Hippocampal formation (tissue), 2 donors: ENCODE results near the gene ST6GALNAC3.

Experiments
- DNase-seq, 2 donors: peaks; one replicate each; lab custom pipeline; 2025; lab: John Stamatoyannopoulos, UW

Gene ST6GALNAC3

DNA sequence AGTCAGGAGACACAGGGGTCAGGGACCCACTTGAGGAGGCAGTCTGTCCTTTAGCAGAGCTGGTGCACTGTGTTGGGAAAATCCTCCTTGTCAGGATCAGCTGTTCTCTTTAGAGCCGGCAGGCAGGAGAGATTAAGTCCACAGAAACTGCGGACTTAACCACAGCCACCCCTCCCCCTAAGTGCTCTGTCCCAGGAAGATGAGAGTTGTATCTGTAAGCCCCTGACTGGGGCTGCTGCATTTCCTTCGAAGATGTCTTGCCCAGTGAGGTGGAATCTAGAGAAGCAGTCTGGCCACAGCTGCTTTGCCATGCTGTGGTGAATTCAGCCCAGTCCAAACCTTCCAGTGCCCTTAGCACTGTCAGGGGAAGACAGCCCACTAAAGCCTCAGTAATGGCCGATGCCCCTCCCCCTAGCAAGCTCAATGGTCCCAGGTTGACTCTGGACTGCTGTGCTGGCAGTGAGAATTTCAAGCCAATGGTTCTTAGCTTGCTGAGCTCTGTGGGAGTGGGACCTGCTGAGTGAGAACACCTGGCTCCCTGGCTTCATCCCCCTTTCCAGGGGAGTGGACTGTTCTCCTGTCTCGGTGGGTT lies 172.8 kb downstream of the ST6GALNAC3 start:
- DNase-seq: no peak

DNA sequence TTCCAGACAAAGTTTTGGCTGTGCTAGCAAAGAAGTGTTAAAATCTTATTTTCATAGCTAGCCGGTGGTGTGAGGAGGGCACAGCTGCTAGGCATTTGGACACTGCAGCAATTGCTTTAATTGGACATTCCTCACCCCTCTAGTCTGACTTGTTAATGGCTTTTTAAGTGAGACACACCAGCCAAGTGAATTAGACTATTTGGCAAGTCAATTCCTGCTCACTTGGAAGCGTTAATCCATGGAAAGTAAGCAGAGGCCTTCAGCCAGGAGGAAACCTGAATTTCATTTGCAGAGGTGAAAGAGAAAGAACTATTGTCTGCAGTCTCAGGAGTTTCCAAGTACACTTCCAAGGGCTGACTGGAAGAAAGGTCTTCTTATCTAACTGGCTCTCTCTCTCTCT lies 175.7 kb downstream of the ST6GALNAC3 start:
- peak; percentile 12 to 28 for DNase-seq

DNA sequence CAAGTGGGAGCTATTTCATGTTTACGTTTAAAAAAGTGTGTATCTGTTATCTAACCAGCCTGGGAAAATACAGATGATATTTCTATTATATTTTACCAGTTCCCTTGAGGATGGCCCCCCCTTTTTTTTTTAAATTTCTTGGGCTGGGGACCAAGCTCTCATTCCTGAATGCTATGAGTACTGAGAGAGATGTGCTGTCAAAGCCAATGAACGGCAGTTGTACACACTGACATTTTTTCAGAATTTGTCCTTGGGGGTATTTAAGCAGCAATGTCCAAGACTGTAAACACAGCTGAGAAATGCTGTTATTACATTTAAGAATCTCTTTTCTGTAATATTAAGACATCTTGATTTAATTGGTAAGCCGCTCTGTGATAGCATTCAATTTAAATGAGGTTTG lies 177.9 kb downstream of the ST6GALNAC3 start:
- DNase-seq: no peak

DNA sequence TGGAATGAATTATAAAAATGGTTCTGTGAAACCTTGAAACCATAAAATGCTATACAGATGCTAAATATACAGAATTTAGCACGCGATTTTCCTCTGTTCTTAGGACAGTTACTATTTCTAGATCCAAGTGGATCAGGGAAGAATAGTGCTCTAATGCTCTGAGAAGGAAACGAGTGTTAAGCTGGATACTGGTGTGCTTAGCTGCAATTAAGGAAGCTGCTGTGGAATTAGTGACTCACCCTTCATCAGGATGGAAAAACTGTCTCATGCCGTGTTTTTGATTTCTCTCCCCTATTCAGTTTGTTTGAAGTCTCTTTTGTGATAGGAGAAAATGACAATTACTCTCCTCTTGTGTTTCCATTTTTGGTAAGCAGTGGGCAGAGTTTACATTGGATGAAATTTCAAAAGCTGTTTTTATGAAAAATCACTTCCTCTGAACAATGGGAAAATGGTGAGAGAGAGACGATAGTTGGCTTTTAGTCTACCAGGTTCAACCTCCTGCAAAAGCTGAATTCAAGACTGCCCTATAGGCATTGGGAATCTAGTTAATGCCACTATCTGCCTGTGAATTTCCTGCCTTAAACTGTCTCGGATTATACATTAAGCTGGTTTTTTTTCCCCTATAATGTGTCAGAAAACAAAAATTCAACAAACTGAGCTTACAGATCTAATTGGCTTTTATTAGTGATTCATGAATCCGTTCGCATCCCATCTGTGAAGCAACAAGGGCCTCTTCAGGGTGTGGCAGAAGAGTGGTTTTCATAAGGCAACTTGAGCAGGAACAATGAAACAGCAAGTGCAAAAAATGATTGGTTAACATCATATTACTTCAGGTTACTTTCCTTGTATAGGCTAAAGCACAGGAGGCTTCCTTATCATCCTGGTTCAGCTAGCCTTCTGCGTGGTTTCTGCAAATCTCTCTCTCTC lies 179.8 kb downstream of the ST6GALNAC3 start:
- DNase-seq: no peak

DNA sequence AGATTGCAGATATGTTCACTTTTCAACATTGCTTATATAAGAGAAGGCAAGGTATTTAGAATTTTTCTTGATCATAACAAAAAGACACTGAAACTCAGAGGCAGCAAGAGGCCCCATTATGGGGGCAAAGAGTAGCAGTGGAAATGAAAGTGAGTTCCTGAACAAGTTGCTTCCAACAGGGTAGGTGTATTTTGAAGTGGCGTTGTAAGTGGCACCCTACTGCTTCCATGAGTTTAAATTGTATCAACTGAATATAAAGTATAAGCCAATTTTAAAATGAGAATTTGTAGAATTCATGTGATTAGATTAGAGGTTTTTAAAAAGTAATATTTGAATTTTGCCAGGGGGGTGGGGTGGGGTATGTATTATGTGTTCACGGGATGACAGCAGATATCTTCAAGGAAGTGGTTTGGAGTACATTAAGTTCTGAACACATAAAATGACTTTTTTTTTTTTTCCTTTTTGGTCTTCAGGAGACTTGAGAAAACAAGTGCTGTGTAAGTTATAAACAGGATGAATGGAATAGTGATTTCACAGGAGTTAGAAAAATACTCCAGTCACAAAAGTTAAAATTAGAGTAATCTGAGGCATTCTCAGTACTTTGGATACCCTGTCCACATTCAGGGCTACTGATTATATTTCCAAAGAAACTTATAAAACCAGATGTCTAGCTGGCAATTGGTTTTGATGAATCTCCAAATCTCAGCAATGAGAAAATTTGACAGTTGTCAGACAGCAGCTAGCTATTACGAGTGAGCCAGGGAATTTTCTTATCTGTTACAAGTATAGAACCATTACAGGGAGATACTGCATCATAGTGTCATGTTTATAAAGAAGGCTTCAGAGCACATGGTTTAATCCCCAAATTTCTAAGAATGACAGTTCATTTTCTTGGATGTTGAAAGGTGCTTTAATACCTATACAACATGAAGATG lies 182.0 kb downstream of the ST6GALNAC3 start:
- no peak for DNase-seq

DNA sequence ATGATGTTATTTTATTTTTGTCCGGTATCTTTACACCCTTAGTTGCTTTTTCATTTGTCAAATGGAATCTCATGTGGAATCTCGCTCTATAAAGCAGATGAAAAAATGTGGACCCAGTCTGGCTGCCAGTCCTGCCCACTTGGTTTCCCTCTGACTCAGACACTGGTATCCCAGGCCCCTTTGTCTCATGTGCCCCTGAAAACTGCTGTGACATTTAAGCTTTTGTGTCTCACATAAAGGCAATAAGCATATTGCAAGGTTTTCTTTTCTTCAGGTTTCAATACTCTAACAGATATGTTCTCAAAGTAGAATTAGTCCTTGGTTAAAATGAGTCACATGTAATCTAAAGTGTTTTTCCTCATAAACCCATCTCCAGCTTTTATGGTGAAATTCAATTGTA lies 183.3 kb downstream of the ST6GALNAC3 start:
- DNase-seq: no peak

DNA sequence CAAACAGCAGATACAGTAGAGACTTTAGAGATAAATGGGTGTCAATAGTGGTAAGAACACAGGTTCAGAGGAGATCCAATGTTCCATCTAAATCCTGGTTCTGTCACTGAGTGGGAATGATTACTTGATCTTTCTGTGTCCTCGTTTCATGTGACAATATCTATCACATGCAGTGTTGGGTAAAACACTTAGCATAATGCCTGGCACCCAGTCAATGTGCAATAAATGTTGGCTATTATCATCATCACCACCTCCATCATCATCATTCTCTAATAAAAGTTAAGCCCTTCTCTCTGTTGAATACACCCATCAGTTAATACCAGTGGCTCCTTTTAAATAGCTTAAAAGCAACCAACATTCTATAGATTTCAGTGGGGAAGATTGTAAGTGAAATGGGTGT lies 184.7 kb downstream of the ST6GALNAC3 start:
- no peak for DNase-seq

DNA sequence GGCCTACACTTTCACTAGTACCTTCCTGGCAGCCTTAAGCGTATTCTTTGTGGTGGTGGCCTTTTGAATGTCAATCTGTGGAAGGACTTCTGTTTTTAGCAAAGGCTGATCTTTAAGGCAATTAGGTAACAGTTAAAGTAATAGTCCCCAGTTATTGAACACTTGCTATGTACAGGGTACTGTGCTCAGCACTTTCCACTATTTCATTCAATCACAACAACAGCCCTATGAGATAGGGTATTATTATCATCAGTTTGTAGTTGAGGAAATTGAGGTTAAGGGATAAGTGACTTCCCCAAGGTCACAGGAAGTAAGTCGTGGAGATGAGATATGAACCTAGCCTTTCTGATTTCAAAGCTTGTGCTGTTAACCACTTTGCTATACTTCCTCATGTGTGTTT lies 185.7 kb downstream of the ST6GALNAC3 start:
- DNase-seq: no peak

DNA sequence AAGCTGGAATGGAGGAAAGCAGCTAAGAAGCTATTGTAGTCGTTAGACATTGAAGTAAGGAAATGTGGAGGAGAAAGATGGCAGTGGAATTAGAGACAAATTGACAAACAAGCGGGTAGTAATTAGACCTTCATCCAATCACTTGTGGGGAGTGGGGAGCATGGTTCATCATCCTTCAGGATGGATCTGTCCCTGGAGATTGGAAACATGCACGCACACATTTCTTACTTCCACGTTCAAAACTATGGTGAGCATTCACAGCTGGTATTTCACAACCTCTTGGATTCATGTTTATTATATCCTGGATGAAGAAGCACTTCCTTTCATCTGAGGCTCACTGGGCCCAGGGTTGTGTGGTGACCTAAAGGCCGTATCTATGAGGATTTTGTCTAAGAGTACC lies 188.1 kb downstream of the ST6GALNAC3 start:
- DNase-seq: no peak

DNA sequence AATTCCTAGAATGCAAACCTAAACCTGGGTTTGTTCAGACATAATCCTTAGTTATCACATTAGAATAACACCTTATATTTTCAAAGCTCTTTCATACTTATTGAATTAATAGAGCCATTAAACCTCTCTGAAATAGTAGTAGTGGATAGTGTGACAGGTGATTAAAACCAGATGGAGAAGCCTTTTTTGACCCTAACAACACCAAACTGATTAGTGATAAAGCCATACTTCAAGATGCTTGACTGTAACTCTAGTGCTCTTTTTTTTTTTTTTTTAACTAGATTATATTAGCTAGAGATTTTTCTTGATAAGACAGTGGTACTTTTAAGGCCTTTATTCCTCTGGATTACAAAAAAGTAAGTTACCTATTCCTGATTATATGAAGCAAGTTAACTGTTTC lies 190.1 kb downstream of the ST6GALNAC3 start:
- DNase-seq: no peak

DNA sequence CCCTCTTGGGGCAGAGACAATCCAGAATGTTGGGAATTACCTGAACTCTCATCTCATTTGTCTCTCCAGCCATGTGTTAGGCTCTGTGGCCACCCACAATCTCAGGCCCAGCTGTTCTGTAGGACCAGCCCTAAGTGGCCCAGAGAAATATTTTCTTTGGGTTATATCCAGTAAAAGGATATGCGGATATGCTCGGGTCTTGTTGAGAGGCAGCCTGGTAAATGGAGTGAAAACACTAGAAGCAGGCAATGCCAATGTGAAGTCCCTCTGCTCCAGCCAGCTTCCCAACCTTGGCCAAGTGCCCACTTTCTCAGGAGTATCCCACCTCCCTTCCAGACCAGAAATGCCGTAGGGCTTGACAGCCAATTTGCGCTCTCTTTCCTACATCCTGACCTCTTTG lies 192.2 kb downstream of the ST6GALNAC3 start:
- no peak for DNase-seq

DNA sequence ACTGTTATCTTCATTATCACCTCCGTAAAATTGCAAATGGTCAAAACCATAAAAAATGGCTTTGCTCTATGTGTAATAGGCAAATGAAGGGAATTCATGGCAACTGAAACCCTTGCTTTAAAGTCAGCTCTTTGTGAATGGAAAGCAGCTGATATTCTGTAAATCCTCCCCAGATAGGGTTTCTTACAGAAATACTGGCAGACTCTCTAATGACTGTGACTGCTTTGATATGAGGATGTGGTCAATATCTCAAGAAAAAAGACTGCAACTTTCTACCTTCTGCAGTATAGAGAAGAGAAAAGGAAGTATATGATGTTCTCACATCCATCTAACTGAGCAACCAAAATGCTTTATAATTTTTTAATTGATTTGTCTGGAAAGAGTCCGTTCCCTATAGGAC lies 193.1 kb downstream of the ST6GALNAC3 start:
- no peak for DNase-seq

DNA sequence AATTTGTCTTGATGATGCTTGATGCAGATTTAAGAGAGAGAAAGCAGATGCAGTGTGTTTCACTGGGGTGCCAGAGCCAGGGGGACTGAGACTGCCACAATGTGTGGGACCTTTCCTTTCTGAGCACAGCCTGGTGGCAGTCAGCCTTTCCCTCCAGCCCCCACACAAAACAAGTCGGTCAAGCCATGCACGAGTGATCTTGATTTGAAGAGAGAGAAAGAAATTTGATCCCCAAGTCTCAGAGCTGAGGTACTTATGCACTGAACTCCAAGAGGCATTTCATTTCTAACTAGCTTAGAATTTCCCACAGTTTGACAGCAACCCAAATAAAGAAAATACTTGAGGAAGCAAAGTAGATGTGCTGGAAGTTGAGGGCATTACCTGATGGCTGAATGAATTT lies 193.8 kb downstream of the ST6GALNAC3 start:
- no peak for DNase-seq

DNA sequence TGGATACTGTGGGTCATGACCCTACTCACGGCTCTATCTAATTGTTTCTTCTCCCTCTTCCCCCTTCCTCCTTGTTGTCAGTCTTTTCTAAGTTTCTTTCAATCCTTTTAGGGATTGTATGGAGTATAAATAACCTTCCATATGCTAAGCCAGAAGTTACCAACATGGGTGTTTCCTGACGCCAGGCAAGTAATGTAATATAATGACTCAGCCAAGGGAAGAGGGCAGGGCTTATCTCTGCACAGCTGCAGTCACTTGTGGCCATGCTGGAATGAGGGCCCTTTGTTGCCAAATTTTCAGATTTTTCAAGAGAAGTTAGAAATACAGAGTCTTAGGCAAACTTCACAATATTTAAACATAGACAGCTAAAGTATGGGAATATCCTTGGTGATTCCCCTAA lies 194.6 kb downstream of the ST6GALNAC3 start:
- no peak for DNase-seq

DNA sequence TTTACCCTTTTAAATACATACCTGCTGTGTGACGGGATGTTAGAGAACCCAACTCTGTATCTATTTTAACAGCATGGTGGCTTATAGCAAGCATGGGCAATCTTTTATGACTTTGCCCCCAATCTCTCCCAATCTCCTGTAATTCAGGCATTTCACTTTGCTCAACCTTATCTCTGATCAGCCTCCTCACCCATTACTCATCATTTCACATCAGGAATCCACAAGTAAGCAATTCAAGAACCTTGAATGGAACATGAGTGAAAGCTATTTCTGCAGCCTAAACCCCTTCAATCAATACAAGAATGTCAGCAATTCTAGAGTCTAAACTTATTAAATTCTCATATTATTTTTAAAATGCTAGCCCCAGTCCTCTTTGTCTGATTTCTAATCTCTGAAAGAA lies 199.8 kb downstream of the ST6GALNAC3 start:
- no peak for DNase-seq

DNA sequence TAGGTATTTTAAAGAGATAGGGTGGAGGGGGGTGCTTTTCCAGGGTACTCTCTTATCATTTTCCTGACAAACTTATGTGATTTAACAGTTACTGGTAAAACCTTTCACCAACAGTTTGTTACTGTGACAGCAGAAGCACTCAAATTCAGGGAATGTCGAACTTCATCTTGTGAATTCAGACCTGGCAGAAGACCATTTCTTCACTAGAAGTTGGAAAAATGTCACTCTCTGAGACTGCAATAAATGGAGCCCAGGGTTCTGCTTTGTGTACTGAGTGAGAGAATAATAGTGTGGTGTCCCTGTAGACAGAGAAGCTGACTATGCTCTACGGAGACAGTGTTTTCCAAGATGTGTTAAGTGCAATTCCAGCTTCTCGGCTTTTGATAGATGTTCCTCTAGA lies 200.2 kb downstream of the ST6GALNAC3 start:
- DNase-seq: no peak

DNA sequence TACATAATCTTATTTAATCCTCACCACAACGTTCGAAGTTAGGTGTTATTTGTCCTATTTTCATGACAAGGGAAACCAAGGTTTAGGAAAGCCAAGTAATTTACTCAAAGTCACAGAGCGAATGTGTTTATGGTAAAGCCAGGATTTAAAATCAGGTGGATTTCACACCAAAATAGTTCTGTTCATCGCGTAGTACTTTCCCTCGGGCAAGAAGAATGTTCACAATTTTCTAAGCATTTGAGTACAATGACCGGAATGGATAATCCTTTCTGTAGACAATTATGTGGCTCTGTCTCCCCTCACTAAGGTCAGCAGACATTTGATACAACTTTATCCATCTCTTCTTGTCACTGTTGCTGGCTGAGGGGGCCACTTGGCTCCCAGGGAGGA lies 204.2 kb downstream of the ST6GALNAC3 start:
- no peak for DNase-seq

DNA sequence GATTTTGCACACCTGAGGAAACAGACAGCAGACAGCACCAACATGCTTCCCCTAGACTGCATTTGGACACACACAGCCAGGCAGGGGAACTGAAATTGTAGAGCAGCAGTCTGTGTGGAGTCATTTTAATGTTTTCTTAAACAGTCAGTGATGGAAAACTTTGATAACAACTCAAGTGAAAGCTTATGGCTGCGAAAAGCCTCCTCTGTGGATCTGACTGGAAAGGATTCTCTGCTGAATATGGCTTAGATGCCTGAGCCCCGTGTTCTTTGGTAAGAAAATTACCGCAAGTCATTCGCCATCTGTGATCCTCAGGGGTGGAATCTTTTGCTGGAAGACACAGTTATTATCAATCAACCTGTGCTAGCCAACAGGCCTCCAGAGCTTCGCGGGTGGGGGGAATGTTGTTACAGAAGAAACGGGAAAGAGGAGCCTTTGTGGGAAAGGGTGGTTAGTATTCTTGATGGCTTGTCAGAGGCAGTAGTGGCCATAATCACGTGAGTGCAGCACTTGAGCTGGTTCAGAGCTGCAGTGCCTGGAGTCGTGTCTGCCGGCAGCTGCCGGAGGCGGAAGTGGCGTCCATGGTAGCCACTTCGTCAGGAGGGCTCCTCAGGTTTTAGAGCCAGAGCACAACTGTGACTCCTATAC lies 204.7 kb downstream of the ST6GALNAC3 start:
- DNase-seq: peak in 1 of 2 donors; percentile 25

DNA sequence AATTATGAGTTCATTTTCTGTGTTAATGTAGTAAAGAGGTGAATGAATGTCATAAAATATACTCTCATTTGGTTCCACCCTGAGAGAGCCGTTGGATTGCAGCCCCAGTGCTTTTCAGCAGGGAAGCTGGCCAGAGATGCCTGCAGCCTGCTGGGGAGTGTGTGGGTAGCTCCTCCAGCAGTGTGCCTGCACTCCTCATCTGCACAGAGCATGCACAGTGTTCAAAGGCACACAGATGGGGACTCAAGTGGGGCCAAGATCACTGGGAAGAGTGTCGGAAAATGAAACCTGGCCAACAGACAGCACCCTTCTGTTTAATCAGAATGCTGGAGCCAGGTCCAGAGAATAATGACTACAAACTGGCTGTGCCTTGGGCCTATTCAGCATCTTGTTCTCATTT lies 206.8 kb downstream of the ST6GALNAC3 start:
- peak in 1 of 2 donors; percentile 14 for DNase-seq

DNA sequence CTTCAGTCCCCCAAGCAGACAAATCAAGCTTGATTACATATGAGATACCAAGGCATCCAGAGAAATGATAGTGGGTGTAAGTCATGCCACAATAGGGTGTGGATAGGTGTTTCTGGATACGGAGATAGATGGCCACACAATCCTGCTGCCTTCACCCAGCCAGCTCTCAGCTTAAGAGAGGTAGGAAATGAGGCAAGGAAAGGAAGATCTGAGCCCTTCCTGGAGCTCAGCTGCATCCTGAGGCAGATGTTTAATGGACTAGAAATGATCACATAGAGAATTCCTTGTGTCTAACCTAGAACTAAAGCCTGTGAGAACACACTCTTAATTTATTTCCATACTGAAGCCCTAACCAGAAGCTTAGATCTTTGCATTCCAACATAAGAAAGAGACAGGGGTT lies 210.3 kb downstream of the ST6GALNAC3 start:
- no peak for DNase-seq

DNA sequence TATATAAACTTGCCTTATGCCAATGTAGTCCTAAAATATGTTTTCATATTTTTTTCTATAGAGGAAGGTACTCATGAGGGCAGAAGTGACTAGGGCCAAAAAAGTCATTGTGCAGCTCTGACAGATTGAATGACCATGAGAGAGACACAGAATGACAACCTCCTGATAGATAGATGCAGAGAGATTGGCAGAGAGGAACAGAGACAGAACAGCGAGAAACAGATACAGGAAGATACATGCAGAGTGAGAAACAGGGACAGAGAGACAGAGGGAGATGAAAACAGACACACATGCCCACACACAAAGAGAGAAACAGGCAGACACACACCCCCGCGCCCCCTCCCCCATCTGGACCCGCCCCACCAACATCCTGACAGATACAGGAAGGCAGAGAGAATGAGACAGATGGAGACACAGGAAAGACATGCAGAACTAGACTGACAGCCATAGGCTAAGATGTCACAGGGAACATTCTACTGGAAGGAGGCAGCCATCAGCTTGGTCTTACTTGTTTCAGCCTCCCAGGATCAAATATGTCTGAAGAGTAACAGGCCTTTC lies 211.1 kb downstream of the ST6GALNAC3 start:
- no peak for DNase-seq

DNA sequence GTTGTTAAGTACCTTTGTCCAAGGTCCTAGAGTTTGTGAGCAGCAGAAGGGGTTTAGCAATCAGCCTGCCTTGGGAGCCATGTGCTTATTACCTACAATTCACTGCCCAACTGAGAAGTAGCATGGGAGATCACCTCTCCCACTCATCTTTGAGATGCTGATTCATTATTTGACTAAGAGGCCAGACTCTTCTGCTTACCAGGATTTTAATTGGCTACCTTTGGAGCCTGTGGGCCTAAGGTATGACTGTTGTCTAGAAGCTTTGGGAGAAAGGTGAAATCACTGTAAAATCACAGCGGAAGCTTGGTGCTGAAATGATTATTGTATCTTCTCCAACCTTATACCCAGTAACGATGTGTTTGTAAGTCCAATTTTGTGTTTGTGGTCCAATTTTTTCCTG lies 213.4 kb downstream of the ST6GALNAC3 start:
- no peak for DNase-seq
